ENCODE data around the gene GNAT3.

The GNAT3 gene

DNA sequence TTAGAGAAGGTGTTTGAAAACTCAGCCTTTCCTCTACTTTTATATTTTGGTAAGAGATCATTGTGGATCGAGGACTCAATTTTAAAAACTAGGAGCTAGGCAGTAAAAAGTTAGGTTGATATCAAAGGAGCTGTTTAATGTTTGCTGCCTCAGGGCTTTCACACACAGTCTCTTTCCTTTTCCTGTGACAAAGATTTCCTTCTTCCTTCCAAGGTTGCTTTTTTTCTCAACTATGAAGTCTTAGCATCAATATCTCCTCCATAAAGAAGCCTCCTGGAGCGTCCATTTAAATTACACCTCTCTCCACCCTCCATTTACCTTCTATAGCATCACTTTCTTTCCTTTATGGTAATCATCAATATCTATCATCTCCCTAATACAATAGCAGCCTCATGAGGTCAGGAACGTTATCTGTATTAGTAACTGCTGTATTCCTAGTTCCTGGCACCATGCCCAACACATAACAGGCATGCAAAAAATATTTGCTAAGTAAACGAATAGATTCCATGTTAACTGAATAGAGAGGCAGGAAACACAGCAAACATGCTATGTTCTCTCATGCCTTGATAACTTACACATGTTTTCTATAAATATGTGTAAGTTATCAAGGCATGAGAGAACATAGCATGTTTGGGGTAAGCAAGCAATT lies 48.5 kb downstream of the GNAT3 start:
- DNase-seq (ENCODE audit: low spot score), result no peak

DNA sequence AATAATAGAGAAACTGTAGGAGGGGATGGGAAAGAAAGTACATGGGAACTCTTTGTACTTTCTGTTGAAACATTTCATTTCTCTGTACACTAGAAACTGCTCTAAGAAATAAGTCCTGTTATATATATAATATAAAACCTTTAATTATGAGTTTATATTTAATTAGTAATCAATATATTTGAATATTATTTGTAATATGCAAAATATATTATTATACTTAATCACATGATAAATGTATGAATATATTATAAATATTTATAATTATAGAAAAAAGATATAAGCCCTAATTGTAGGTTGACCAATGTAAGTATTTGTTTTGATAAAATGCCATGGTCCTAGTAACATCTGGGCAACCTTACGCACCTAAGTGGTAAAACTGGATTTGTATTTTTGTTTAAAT lies 51.0 kb downstream of the GNAT3 start:
- DNase-seq (ENCODE audit: low spot score), result no peak

DNA sequence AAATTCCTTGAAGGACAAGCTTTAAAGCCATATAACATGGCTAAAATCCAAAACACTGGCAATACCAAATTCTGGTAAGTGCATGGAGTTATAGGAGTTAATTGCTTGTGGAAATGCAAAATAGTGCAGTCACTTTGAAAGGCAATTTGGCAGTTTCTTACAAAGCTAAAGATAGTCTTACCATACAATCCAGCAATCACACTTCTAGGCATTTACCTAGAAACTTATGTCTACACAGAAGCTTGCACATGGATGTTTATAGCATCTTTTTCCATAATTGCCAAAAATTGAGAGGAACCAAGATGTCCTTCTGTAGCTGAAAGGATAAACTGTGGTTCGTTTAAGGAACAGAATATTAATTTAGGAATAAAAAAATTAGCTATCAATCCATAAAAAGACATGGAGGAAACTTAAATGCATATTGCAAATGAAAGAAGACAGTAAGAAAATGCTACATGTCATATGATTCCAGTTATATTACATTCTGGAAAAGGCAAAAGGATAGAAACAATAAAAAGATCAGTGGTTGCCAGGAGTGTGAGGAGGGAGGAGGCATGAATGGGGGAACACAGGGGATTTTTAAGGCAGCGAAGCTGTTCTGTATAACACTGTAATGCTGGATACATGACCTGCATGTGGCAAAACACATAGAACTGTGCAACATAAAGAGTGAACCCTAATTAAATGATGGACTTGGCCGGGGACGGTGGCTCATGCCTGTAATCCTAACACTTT lies 51.9 kb downstream of the GNAT3 start:
- DNase-seq (ENCODE audit: low spot score), result no peak

DNA sequence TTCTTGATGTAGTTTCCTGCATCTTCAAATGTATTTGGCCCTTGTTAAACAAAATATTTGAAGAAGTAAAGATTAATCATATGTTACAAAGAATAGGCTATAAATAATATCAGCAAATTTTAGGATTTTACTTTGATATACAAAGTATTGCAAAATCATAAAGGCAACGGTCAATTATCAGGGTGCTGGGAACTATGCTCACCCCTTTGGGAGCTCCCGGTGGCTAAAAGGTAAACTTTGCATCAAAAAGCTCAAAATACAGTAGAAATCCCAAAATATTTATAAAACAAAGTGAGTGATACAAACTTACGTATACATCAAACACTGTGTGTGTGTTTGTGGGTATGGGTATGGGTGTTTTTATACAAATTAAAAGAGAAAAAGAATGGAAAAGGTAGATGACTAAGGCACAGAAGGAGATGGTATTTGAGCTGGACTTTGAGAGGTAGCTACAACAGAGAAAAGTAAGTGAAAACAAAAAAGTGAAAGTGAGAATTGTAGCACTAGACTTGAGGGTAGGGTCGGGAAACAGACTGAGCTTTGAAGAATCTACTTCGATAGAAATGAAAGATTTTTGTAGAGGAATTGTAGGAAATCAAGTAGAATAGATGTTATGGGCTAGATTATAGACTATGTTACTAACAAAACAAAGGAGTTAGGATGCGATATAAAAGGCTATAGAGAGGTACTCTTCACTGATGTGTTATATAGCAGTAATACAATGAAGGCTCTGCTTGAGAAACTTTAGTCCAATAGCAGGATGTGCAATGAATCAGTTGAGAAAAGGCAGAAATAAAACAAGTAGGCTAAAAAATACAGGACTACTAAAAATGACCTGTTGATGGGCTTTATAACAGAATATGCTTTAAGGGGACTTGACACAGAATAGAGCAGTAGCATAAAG lies 52.8 kb downstream of the GNAT3 start:
- no peak for DNase-seq (ENCODE audit: low spot score)

DNA sequence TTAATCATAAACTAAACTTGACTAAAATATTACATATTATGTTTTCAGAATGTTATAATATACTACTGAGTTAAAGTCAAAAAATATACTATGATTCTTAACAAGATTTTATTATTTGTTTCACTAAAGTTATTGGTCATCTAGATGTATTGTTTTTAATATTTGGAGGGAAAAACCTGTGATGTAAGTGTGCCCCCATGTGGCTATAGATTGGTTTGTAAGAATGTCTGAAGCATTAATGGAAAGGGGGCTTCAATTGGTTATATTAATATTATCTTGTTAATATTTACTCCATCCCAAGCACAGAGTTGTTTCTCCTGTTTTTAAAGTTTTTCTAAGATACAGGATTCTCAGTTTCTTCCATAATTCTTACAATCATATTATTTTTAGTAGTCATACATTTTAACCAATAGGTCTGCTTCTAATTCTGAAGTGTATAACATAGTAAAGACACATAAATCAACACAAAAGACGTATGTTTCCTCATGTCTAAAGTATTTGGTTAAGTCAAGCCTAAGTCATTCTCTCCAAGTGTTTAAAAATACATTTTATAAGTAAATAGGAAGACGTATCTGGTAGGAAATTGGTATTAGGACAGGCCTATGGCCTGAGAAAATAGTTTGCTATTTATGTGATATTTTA lies 58.0 kb downstream of the GNAT3 start:
- no peak for DNase-seq (ENCODE audit: low spot score)

DNA sequence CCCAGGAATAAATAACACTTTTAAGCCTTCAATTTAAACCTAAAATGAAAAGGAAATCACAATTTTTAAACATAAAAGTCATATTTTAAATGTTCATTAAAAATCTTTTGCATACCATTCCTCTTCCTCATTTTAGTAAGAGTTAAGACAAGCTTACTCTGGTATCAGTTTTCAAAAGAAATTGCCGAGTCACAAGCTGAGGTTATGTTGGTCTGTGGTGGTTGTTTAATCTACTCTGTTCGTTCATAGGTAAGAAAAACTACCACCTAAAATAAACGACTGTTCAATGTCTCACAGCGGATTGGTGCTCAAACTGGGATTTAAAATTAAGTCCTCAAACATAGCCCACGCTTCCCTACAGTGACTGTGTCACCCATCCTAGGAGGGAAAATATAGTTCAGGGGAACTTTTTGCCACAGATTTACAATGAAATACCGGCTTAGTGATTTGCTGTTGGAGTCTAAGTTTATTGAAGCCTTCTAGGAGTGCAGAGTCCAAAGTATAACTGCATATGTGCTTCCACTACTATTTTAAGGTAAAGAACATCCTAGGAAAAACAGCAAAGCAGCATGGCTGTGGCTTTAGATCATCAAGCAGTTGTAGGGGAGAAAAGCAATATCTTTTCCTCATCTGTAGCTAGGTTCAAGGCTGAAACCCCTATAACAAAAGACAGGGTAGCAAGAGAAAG lies 61.1 kb downstream of the GNAT3 start:
- no peak for DNase-seq (ENCODE audit: low spot score)

DNA sequence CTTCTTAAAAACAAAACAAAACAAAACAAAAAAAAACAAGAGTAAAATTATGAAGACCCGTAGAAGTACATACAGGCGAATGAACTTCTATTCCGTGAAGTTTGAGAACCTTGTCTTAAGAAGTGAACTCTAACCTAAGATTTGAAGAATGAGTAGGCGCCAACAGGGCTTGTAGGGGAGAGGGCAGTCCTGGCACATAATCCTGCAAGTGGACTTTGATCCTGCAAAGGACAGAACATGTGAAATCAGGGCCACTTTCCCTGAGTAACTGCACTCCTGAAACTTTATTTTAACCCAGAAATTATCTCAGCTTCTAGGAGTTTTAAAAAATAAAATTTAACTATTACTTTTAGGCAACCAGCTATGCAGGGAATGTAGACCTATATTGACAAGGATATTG lies 62.0 kb downstream of the GNAT3 start:
- DNase-seq (ENCODE audit: low spot score), result no peak

DNA sequence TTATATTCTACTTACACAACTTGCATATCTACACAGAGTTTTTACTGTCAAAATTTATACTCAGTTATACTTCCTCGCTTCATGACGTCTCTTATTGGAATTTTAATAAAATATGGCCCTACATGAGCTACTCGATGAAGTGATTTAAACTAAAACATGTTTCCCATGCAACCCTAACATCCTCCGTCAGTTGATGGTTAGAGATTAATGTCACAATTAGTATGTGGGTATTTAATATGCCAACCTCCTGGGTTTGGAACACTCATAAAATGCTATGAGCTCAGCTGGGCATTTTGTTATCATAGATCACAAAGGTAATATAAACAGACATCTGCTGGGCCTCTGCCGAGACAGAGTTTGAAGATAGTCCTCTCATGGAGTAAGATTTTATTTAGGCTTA lies 66.5 kb downstream of the GNAT3 start:
- no peak for DNase-seq (ENCODE audit: low spot score)

DNA sequence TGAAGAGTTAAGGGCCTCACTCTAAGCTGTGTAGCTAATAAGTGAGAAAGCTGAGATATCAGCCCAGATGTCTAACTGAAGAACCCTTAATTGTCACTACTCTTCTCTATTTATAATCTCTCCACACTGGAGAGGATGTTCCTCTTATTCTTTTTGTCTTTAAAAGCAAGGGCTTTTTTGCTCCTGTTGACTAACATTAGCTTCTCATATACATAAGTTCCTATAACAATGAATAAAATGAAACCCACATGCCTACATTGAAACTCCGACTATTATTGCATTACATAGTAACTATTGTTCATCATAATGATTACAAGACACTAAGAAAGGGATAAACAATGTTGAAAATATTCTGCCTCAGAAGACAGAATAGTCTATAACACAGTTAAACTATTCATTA lies 67.1 kb downstream of the GNAT3 start:
- DNase-seq (ENCODE audit: low spot score), result no peak

DNA sequence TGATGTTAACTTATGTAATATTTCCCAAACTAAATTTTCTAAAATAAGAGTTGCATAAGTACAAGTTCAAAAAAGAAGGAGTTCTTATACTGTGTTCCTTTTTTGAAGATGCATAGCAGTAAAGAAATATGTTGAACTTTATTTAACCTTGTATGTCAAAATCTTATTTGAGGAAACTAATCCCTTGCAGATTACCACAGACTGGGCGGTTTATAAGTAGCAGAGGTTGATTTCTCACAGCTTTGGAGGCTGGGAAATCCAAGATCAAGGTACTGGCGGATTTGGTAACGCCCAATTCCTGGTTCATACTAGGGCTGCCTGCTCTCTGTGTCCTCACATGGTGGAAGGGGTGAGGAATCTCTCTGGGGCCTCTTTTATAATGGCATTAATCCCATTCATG lies 68.5 kb downstream of the GNAT3 start:
- no peak for DNase-seq (ENCODE audit: low spot score)

DNA sequence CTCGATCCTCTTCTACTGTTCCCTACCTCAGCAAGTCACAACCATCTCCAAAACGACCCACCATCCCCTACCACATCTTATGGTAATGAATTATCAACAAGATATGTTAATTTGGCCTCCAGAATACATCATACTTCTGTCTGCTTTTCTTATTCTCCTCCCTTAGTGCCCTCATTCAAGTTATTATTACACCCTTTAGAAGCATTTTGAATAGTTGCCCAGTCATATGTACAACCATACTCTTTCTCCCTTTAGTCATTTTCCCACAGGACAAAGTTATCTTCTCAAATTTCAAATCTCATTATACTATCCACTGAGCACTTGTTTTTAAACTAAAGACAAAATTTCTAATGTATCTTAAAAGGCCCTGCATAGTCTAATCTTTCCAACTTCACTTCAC lies 71.0 kb downstream of the GNAT3 start:
- DNase-seq (ENCODE audit: low spot score), result no peak

DNA sequence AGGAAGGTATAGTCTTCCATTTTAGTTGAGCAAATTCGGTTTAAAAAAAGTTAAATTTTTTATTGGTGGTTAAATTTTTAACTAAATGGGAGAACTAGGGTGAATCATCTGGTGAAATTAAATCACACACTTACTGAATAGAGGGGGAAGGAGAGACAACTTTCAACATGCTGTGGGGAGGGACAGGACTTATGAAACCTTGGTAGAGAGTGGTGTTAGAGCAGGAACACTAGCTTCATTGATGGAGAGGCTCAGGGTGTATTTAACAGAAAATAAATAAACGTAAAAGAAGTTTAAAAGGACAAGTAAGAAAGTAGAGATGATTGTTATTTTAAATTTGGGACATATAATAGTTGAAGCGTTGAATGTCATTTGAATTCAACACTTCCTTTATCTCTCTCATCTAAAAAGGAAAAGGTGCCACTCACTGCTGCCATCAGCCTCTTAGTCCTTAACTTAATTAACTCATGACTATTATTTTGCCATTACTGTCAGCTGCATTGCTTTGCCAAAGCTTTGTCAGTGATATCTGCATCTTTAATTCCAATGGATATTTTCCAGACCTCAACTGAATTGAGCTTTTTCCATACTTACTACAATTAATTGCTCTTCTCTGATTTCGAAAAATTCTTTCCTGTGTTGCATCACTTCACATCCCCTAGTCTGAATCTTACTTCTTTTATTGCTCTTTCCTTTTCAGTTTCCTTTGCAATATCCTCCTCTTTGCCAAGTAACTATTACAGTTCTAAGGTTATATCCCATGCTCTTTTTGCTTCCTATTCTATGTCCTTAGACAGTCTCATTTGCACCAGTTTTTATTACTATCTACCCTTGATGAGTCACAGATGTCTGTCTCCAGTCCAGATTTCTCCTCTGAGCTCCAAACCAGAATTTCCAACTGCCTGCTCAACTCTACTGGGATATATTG lies 71.7 kb downstream of the GNAT3 start:
- no peak for DNase-seq (ENCODE audit: low spot score)

DNA sequence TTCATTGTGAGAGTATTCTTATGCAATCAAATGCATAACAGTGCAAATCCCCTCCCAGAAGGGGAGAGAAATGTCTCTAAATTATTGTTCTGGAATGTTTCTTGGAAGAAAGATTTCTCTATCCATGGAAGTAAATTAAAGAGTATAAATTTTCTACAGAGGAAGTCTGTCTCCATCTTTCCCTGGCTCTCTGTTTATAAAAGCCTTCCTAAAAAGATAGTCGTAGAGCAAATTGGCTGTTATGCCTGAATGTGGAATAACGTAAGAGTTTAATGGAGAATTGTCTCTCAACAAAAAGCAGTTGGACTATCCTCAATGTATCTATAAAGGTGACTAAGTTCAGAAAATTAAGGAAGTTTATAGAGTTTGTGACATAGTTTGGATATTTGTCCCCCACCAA lies 76.3 kb downstream of the GNAT3 start:
- DNase-seq (ENCODE audit: low spot score), result no peak

DNA sequence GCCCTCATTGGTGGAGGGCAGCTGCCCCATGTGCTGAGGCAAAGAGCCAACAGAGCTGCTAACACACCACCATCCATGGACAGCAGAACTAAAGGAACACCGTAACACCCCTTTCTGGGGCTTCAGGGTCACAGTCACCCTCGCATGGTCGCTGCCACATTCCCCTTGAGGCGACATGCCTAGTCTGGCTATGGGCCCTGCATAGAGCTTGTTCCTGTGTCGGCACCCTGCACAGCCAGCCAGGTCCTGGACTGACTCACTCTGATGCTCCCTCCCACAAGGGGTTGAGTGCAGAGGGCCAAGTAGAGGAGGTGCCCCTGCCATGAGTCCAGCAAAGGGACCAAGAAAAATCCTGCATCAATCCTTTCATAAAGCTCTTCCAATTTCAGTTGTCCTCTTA lies 77.8 kb downstream of the GNAT3 start:
- DNase-seq (ENCODE audit: low spot score), result no peak

DNA sequence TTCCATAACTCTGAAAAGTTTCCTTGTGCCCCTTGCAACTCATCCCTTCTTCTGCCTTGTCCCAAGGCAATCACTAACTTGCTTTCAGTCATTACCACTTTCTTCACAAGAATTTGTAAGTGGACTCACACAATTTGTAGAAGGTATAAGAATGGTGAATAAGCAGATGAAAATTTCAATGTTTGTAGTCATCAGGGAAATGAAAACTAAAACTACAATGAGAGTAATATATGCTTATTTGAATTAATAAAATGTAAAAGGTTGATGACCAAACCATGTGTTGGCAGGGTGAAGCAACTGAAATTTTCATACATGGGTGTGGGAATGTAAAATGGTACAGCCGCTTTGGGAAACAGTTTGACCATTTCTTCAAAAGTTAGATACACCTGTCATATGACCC lies 79.7 kb downstream of the GNAT3 start:
- no peak for DNase-seq (ENCODE audit: low spot score)

DNA sequence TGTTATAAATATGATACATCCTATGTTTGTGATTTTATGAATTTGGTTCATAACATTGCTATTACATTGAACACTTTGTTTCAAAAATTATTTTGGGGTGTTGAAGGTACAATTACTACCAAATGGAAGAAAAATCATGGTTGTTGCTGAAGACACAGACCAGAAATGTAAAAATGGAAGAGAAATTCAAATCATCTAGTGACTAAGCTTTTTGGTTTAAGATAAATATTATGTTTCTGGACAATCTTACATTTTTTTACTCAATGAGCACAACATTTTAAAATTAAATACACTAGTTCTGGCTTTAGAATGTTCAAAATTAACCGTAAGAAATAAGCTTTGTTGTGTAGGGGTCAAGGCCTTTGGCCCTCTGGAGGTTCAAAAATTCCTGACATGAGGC lies 82.7 kb downstream of the GNAT3 start:
- DNase-seq (ENCODE audit: low spot score), result no peak

DNA sequence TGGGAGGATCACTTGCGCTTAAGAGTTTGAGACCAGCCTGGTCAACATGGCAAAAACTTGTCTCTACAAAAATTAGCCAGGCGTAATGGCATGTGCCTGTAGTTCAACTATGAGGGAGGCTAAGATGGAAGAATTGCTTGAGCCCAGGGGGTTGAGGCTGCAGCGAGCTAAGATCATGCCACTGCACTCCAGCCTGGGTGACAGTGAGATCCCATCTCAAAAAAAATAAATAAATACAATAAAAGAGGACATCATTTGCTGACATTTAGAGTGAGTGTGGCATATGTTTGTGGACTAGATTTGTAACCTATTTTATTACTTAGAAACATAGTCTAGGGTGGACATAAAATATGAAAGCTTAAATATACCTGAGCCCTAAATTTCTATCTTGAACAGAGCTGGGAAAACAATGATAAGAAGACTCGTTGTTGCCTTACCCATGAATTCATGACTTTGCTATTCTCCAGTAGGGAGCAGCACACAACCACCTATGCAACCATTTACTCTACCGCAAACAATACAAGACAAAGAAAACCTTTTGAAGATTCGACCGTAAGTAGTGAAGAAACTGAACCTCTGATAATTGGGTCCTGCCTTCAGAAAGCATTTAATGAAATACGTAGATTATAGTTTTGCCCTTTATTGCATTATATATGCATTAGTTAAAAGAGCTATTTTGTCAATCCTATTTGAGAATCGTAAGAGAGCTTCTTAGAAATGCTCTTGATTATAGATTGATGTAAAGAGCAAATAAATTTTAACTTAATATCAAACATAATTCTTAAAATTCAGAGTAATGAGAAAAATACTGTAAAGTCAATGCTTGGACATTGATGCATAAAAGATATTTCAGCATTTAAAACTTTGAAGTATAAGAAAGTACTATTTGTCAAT lies 83.5 kb downstream of the GNAT3 start:
- peak; percentile 39 for DNase-seq (ENCODE audit: low spot score)

DNA sequence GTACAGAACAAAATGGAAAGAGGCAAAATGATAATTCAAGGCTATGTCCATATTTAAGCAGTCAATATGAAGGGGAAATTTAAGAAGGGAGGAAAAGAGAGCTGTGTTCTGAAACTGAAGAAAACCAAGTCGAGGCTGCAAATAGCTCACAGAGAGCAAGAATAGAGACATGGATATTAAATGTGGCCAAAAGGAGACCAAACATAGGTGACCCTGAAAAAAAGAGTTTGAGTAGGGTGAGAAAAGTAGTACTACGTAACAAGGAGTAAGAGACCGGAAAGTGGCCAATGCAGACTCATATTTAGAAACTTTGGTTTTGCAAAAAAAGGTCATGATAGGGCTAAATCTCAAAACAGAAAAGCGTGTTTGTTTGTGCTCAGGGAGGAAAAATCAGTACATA lies 84.6 kb downstream of the GNAT3 start:
- no peak for DNase-seq (ENCODE audit: low spot score)

DNA sequence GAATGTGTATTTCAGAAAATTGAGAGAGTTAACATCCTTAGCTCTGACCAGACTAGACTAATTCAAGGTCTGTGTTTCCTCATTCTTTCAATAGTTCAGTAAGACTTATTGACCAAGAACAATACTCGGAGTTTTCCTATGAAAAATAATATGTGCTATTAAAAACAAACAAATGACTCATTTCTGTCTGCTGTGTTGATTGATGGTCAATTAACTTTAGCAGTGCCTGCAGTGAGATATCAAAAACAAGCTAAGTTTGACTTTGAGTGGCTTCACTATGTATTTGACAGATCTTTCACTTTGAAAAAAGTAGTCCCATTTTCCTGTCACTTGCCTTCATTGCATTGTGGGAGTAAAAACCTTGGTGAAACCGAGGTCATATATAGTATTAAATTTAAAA lies 91.0 kb downstream of the GNAT3 start:
- DNase-seq (ENCODE audit: low spot score), result no peak

Data from iPS-NIHi11 (cell line).